ENCODE results near the gene CDYL. TPM values are rescaled to one million over a fixed set of nuclear protein-coding genes. Genes with fewer than 3 reads are reported as not detected.
"Not testable (repeated sequence)": the region's sequence is repeated elsewhere in the genome, so short reads cannot be mapped to it uniquely, and the experiment has no call there.

Gene CDYL
- total RNA-seq, 4 donors from 2014 or later, result 24.1 to 24.8 (median 24.5) TPM

- H3K27ac ChIP-seq, result no peak overlapping the region
- DNase-seq (no peak), ATAC-seq (no peak)
- intact Hi-C loops (cut with DNase I; ENCODE audit: low total_unique reads) (no loop called here), in situ Hi-C loops (cut with MboI; ENCODE audit: low sequenced_read_pairs in 4 of 4) (no loop called here)
- no peaks in the 10 kb centered on the region for H3K36me3 ChIP-seq
- peaks cover 0 to 8% (median 0%) of the 10 kb centered on the region in 3 donors for H3K9me3 ChIP-seq
- no peak overlapping the region for H3K4me3 ChIP-seq
- TF ChIP-seq CTCF (IDR thresholded peaks at IDR 0.05 in 4 of 5, conservative IDR thresholded peaks at IDR 0.05 in 1 of 5) (no peak), POLR2A (IDR thresholded peaks at IDR 0.05) (no peak)
- H3K27me3 ChIP-seq, result no peaks in the 10 kb centered on the region
- peaks cover 0 to 5% of the 10 kb centered on the region in 2 donors for H3K4me1 ChIP-seq
Observed at GRCh38 chr6:4822476-4822875, 46.3 kb downstream of the CDYL start.

GRCh38 chr6:4828187-4828698, 52.0 kb downstream of the CDYL start:
- ATAC-seq (no peak), DNase-seq (no peak)
- no peak overlapping the region for H3K27ac ChIP-seq
- TF ChIP-seq POLR2A (IDR thresholded peaks at IDR 0.05) (no peak), CTCF (IDR thresholded peaks at IDR 0.05 in 4 of 5, conservative IDR thresholded peaks at IDR 0.05 in 1 of 5) (no peak)
- in situ Hi-C loops (cut with MboI; ENCODE audit: low sequenced_read_pairs in 4 of 4), result no loop called here
- H3K4me1 ChIP-seq, result no peaks in the 10 kb centered on the region
- H3K4me3 ChIP-seq, result no peak overlapping the region
- intact Hi-C loops (cut with DNase I; ENCODE audit: low total_unique reads), result no loop called here
- H3K27me3 ChIP-seq, result no peaks in the 10 kb centered on the region
- H3K36me3 ChIP-seq, result no peaks in the 10 kb centered on the region
- H3K9me3 ChIP-seq, result peaks cover 0 to 18% (median 3%) of the 10 kb centered on the region in 3 donors

- Histone ChIP-seq H3K27me3 (no peaks in the 10 kb centered on the region), H3K4me3 (no peak overlapping the region), H3K27ac (no peak overlapping the region), H3K36me3 (no peaks in the 10 kb centered on the region), H3K9me3 (peaks cover 0 to 18% (median 3%) of the 10 kb centered on the region in 3 donors), H3K4me1 (no peaks in the 10 kb centered on the region)
- intact Hi-C loops (cut with DNase I; ENCODE audit: low total_unique reads) (no loop called here), in situ Hi-C loops (cut with MboI; ENCODE audit: low sequenced_read_pairs in 4 of 4) (no loop called here)
- DNase-seq (no peak), ATAC-seq (no peak)
- TF ChIP-seq POLR2A (IDR thresholded peaks at IDR 0.05), result no peak
- no peak for TF ChIP-seq CTCF (IDR thresholded peaks at IDR 0.05 in 4 of 5, conservative IDR thresholded peaks at IDR 0.05 in 1 of 5)
Observed at GRCh38 chr6:4829089-4829488, 52.9 kb downstream of the CDYL start.

DNA sequence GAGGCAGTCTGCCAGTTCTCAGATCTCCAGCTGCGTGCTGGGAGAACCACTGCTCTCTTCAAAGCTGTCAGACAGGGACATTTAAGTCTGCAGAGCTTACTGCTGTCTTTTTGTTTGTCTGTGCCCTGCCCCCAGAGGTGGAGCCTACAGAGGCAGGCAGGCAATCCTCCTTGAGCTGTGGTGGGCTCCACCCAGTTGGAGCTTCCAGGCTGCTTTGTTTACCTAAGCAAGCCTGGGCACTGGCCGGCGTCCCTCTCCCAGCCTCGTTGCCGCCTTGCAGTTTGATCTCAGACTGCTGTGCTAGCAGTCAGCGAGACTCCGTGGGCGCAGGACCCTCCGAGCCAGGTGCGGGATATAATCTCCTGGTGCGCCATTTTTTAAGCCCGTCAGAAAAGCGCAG, 59.3 kb downstream of the CDYL start:
- H3K36me3 ChIP-seq; H3K4me1 ChIP-seq; H3K4me3 ChIP-seq; in situ Hi-C loops (cut with MboI; ENCODE audit: low sequenced_read_pairs in 4 of 4); DNase-seq; intact Hi-C loops (cut with DNase I; ENCODE audit: low total_unique reads); ATAC-seq; H3K27ac ChIP-seq; H3K27me3 ChIP-seq; H3K9me3 ChIP-seq: not testable (repeated sequence)

DNA sequence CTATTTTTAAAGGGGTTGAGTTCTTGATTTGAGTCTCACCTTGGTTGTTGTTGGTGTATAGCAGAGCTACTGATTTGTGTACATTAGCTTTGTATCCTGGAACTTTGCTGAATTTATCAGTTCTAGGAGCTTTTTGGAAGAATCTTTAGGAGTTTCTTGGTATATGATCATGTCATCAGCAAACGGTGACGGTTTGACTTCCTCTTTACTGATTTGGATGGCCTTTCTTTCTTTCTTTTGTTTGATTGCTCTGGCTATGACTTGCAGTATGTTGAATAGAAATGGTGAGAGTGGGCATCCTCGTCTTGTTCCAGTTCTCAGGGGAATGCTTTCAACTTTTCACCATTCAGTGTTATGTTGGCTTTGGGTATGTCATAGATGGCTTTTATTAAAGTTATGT, 64.0 kb downstream of the CDYL start:
- Histone ChIP-seq H3K4me1 (peaks cover 0 to 3% of the 10 kb centered on the region in 2 donors), H3K36me3 (no peaks in the 10 kb centered on the region), H3K27me3 (no peaks in the 10 kb centered on the region), H3K27ac (no peak overlapping the region), H3K9me3 (no peaks in the 10 kb centered on the region), H3K4me3 (no peak overlapping the region)
- no peak for ATAC-seq
- in situ Hi-C loops (cut with MboI; ENCODE audit: low sequenced_read_pairs in 4 of 4) (no loop called here), intact Hi-C loops (cut with DNase I; ENCODE audit: low total_unique reads) (no loop called here)
- DNase-seq, result no peak
- TF ChIP-seq CTCF (IDR thresholded peaks at IDR 0.05 in 4 of 5, conservative IDR thresholded peaks at IDR 0.05 in 1 of 5) (no peak), POLR2A (IDR thresholded peaks at IDR 0.05) (no peak)

Measured in gastrocnemius medialis (tissue), 4 donors.